Measurements from ENCODE around the gene DEPDC1B. TPM values are rescaled to one million over a fixed set of nuclear protein-coding genes. Genes with fewer than 3 reads are reported as not detected.

DEPDC1B gene
- total RNA-seq, 2 donors from 2014 or later = 0.32 to 1.8 TPM

DNA sequence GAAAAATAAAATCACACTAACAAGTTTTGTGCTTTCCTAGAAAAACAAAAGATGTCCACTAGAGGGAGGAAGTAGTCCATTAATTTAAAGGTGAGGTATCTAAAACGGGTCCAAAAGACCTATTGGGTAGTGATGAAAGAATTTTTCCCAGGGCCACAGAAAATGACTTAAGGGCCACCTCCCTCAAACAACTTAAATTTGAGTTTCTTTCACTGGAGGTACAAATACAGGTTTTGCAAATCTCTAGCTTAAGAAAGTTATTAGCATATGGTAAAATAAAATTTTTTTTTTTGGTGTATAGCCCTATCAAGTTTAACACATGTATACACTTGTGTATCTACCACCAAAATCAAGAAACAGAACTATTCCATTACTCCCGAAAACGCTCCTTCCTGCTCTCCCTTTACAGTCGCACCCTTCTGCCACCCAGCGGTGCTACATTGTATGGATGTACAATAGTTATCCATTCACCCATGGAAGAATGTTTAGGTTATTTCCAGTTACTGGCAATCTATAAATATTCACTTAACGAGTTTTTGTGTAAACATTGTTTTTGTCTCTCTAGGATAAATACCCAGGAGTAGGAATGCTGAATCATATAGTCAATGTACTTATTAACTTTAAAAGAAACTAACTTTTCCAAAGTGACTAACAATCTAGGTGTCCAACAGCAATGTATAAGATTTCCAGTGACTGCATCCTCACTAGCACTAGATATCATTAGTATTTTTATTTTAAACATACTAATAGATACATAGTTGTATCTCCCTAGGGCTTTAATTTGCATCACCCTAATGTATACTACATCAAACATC is 21.9 kb downstream of the DEPDC1B start:
- WGBS = 32% methylated on average over 6 of the region's 6 CpGs
- H3K9me3 ChIP-seq = no peaks in the 10 kb centered on the region
- H3K4me3 ChIP-seq = no peak overlapping the region
- no peaks in the 10 kb centered on the region for H3K36me3 ChIP-seq
- intact Hi-C loops (cut with DNase I) = loop anchor here (10.0 kb wide), 1 partner anchor 1257 kb away; no protein-coding TSS in a partner anchor
- no peak for TF ChIP-seq POLR2AphosphoS5 (IDR thresholded peaks at IDR 0.05)
- TF ChIP-seq, protein P1, sequence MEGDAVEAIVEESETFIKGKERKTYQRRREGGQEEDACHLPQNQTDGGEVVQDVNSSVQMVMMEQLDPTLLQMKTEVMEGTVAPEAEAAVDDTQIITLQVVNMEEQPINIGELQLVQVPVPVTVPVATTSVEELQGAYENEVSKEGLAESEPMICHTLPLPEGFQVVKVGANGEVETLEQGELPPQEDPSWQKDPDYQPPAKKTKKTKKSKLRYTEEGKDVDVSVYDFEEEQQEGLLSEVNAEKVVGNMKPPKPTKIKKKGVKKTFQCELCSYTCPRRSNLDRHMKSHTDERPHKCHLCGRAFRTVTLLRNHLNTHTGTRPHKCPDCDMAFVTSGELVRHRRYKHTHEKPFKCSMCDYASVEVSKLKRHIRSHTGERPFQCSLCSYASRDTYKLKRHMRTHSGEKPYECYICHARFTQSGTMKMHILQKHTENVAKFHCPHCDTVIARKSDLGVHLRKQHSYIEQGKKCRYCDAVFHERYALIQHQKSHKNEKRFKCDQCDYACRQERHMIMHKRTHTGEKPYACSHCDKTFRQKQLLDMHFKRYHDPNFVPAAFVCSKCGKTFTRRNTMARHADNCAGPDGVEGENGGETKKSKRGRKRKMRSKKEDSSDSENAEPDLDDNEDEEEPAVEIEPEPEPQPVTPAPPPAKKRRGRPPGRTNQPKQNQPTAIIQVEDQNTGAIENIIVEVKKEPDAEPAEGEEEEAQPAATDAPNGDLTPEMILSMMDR (IDR thresholded peaks at IDR 0.05) = peak in 3 of 4 experiments; percentile 56 to 65 (median 61)
- H3K4me1 ChIP-seq (replicated peaks) = no peaks in the 10 kb centered on the region
- DNase-seq (ENCODE audit: low spot score) = no peak
- H3K27me3 ChIP-seq (replicated peaks; ENCODE audit: insufficient read depth) = no peaks in the 10 kb centered on the region
- no peak overlapping the region for H3K27ac ChIP-seq

DNA sequence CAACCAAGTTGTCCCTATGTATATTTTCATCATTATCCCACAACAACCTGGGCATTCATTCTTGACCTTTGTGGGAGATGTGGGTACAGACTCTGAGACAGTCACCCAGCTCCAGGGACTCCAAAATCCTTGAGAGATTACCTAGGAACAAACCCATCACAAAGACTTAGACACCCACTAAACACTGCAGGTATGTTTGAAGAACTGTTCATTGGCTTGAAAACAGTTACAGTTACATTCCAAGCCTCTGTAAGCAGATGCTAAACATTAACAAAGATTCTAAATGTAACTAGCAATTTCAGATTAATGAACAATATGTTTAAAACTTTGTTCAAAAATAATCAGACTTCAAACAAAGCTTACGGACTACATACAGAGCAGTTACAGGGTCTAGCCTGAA is 24.7 kb downstream of the DEPDC1B start:
- no peaks in the 10 kb centered on the region for H3K9me3 ChIP-seq
- intact Hi-C loops (cut with DNase I) = loop anchor here (10.0 kb wide), 1 partner anchor 1260 kb away; no protein-coding TSS in a partner anchor
- no peak for DNase-seq (ENCODE audit: low spot score)
- no peaks in the 10 kb centered on the region for H3K27me3 ChIP-seq (replicated peaks; ENCODE audit: insufficient read depth)
- TF ChIP-seq POLR2A (IDR thresholded peaks at IDR 0.05) (no peak), POLR2AphosphoS5 (IDR thresholded peaks at IDR 0.05) (no peak)
- TF ChIP-seq, protein P1 (IDR thresholded peaks at IDR 0.05) = no peak
- no peak overlapping the region for H3K4me3 ChIP-seq
- WGBS = 89% methylated on average over 1 of the region's 1 CpG
- no peak overlapping the region for H3K27ac ChIP-seq
- H3K36me3 ChIP-seq = no peaks in the 10 kb centered on the region
- H3K4me1 ChIP-seq (replicated peaks) = no peaks in the 10 kb centered on the region

DNA sequence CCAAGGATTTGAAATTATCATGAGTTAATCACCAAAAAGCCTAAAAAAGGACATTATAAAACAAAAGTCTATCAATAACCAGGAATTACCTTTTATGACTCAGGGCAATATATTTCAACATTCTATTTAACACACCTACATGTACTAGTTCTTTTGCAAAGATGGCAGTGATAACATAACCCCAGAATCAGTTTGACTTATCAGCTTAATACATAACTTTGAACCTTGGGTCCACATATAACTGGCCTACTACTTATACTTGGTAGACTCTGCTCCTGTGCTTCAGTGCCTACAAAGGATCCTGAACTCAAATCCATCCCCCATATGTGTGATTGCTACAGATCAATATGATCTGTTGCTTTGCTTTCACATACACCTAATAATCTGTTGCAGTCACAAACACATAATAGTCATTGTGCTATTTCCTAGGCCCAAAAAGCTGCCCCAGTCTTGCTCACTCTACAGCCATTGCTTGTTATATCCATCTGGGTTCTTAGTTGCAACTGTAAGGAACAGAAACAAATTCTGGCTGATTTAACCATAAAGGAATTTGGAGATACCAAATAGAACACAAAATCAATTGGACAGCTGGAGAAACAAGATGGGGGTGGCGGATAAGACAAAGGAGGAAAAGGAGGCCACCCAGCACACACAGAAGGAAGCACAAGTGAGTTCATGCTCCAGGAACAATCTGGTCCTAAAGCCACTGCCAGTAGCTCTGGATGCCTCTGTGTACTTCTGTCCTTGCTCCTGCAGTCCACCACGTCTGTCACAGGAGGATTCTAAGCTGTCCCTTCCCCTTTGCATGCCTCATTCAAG is 25.5 kb downstream of the DEPDC1B start:
- DNase-seq (ENCODE audit: low spot score) = no peak
- Histone ChIP-seq H3K4me3 (no peak overlapping the region), H3K4me1 (replicated peaks) (no peaks in the 10 kb centered on the region), H3K9me3 (no peaks in the 10 kb centered on the region), H3K27me3 (replicated peaks; ENCODE audit: insufficient read depth) (no peaks in the 10 kb centered on the region), H3K36me3 (no peaks in the 10 kb centered on the region), H3K27ac (no peak overlapping the region)
- WGBS = 82% methylated on average over 2 of the region's 2 CpGs
- no peak for TF ChIP-seq POLR2AphosphoS5 (IDR thresholded peaks at IDR 0.05)
- no peak for TF ChIP-seq POLR2A (IDR thresholded peaks at IDR 0.05)
- TF ChIP-seq, protein P1 (IDR thresholded peaks at IDR 0.05) = no peak
- intact Hi-C loops (cut with DNase I) = loop anchor here (10.0 kb wide), 1 partner anchor 1260 kb away; no protein-coding TSS in a partner anchor

DNA sequence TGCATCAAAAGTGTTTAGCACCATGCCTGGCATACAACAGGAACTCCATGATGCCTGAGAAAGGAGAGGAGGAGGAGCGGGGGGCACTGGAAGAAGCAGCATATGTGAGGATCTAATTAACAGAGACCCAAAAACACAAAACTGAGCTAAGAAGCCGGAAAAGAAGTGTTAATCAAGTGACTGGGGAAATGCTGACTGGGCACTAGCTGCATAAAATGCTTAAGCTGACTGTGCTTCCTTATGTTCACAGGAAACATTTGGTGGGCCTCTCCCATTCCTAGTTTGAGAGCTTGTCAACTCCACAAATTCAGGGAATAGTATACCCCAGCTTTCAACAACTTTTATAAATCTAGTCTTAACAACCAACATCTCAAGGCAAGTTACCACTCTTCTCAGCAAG is 26.6 kb downstream of the DEPDC1B start:
- Histone ChIP-seq H3K4me1 (replicated peaks) (no peaks in the 10 kb centered on the region), H3K9me3 (no peaks in the 10 kb centered on the region), H3K27ac (no peak overlapping the region), H3K4me3 (no peak overlapping the region), H3K27me3 (replicated peaks; ENCODE audit: insufficient read depth) (no peaks in the 10 kb centered on the region), H3K36me3 (no peaks in the 10 kb centered on the region)
- intact Hi-C loops (cut with DNase I) = loop anchor here (10.0 kb wide), 1 partner anchor 1261 kb away; no protein-coding TSS in a partner anchor
- no peak for DNase-seq (ENCODE audit: low spot score)
- no peak for TF ChIP-seq POLR2AphosphoS5 (IDR thresholded peaks at IDR 0.05)
- TF ChIP-seq, protein P1 (IDR thresholded peaks at IDR 0.05) = no peak
- TF ChIP-seq POLR2A (IDR thresholded peaks at IDR 0.05) = no peak
- WGBS = 98% methylated on average over 2 of the region's 2 CpGs
